H9 (cell line): Measurements from ENCODE around the gene FCF1. TPM values are rescaled to one million over a fixed set of nuclear protein-coding genes. Genes with fewer than 3 reads are reported as not detected.

Source experiments
- DNase-seq: peaks from one replicate; pipeline ENCODE4 v3.0.0-alpha.2; 2017
- H2AFZ ChIP-seq: one replicate; pipeline ENCODE4 v1.6.1; 2013; ENCODE audit warnings: mild to moderate bottlenecking, low read length, control low read depth, moderate library complexity
- H2AK5ac ChIP-seq: 2 replicates; pipeline ENCODE4 v1.6.1; 2013; ENCODE audit warnings: low read length, control low read depth, mixed read lengths; ENCODE audit not compliant: insufficient read length
- H2BK120ac ChIP-seq: one replicate; pipeline ENCODE4 v1.6.1; 2013; ENCODE audit warnings: low read depth, mild to moderate bottlenecking, low read length, control low read depth, inconsistent platforms; ENCODE audit not compliant: poor library complexity, severe bottlenecking
- H2BK12ac ChIP-seq: 2 replicates; pipeline ENCODE4 v1.6.1; 2013; ENCODE audit warnings: low read length, control low read depth, mixed read lengths, low read depth; ENCODE audit not compliant: insufficient read length
- H2BK15ac ChIP-seq: 2 replicates; pipeline ENCODE4 v1.6.1; 2013; ENCODE audit warnings: low read depth, low read length, control low read depth
- H2BK20ac ChIP-seq: one replicate; pipeline ENCODE4 v1.6.1; 2013; ENCODE audit warnings: low read depth, mild to moderate bottlenecking, low read length, control low read depth, inconsistent platforms; ENCODE audit not compliant: poor library complexity, severe bottlenecking
- H2BK5ac ChIP-seq: 2 replicates; pipeline ENCODE4 v1.6.1; 2013; ENCODE audit warnings: low read length, control low read depth, mixed read lengths; ENCODE audit not compliant: insufficient read length
- H3K14ac ChIP-seq: 2 replicates; pipeline ENCODE4 v1.6.1; 2013; ENCODE audit warnings: low read length, control low read depth; ENCODE audit not compliant: insufficient read depth
- H3K18ac ChIP-seq: 2 replicates; pipeline ENCODE4 v1.6.1; 2013; ENCODE audit warnings: low read depth, mild to moderate bottlenecking, mixed read lengths, low read length, control low read depth; ENCODE audit not compliant: insufficient read length
- H3K23ac ChIP-seq: 2 replicates; pipeline ENCODE4 v1.6.1; 2013; ENCODE audit warnings: low read length, control low read depth, mixed read lengths, low read depth; ENCODE audit not compliant: insufficient read length
- H3K23me2 ChIP-seq: 2 replicates; pipeline ENCODE4 v1.6.1; 2013; ENCODE audit warnings: low read depth, mild to moderate bottlenecking, mixed read lengths, low read length, control low read depth; ENCODE audit not compliant: insufficient read length, poor library complexity, severe bottlenecking
- H3K27ac ChIP-seq: 2 replicates; pipeline ENCODE4 v1.5.1; 2013; ENCODE audit warnings: low read length, control low read depth, mixed read lengths, low read depth; ENCODE audit not compliant: insufficient read length
- H3K27me3 ChIP-seq: 2 replicates; pipeline ENCODE4 v1.6.1; 2013; ENCODE audit warnings: low read length, control low read depth, inconsistent platforms; ENCODE audit not compliant: insufficient read depth
- H3K4ac ChIP-seq: 2 replicates; pipeline ENCODE4 v1.6.1; 2013; ENCODE audit warnings: low read depth, mild to moderate bottlenecking, control low read depth, inconsistent platforms, low read length, moderate library complexity
- H3K4me1 ChIP-seq: 2 replicates; pipeline ENCODE4 v1.6.1; 2013; ENCODE audit warnings: low read length, control low read depth, inconsistent platforms; ENCODE audit not compliant: insufficient read depth
- H3K4me2 ChIP-seq: 2 replicates; pipeline ENCODE4 v1.6.1; 2013; ENCODE audit warnings: low read length, control low read depth, mixed read lengths; ENCODE audit not compliant: insufficient read length, insufficient read depth
- H3K56ac ChIP-seq: 2 replicates; pipeline ENCODE4 v1.6.1; 2013; ENCODE audit warnings: low read depth, mild to moderate bottlenecking, mixed read lengths, low read length, control low read depth; ENCODE audit not compliant: insufficient read length
- H3K79me1 ChIP-seq: 2 replicates; pipeline ENCODE4 v1.6.1; 2013; ENCODE audit warnings: low read depth, mild to moderate bottlenecking, moderate library complexity, low read length, control low read depth, inconsistent platforms; ENCODE audit not compliant: insufficient read depth, poor library complexity, severe bottlenecking
- H3K79me2 ChIP-seq: 2 replicates; pipeline ENCODE4 v1.6.1; 2013; ENCODE audit warnings: low read length, control low read depth, inconsistent platforms; ENCODE audit not compliant: insufficient read depth
- H3K9ac ChIP-seq: 2 replicates; pipeline ENCODE4 v1.6.1; 2013; ENCODE audit warnings: low read length, control low read depth, mixed read lengths; ENCODE audit not compliant: insufficient read length; ENCODE audit errors: extremely low read depth
- H3K9me3 ChIP-seq: one replicate; pipeline ENCODE4 v1.6.1; 2013; ENCODE audit warnings: low read depth, low read length, inconsistent platforms; ENCODE audit not compliant: control insufficient read depth
- H3T11ph ChIP-seq: one replicate; pipeline ENCODE4 v1.6.1; 2013; ENCODE audit warnings: mild to moderate bottlenecking, low read length, control low read depth, inconsistent platforms
- H4K20me1 ChIP-seq: one replicate; pipeline ENCODE4 v1.6.1; 2013; ENCODE audit not compliant: control insufficient read depth, insufficient read length, insufficient read depth
- H4K5ac ChIP-seq: 2 replicates; pipeline ENCODE4 v1.6.1; 2013; ENCODE audit warnings: low read depth, mild to moderate bottlenecking, mixed read lengths, low read length, control low read depth; ENCODE audit not compliant: insufficient read length
- H4K8ac ChIP-seq: replicated peaks from 2 replicates; pipeline ENCODE4 v1.6.1; 2013; ENCODE audit warnings: low read length, control low read depth, mixed read lengths, low read depth; ENCODE audit not compliant: insufficient read length
- H4K91ac ChIP-seq: 2 replicates; pipeline ENCODE4 v1.6.1; 2013; ENCODE audit warnings: low read depth, mild to moderate bottlenecking, moderate library complexity, mixed read lengths, low read length, control low read depth; ENCODE audit not compliant: insufficient read length
- H3K27ac Mint-ChIP-seq, 3 experiments: 2 replicates in 2 of 3; 3 replicates in 1 of 3; pipeline ENCODE4 v1.8.0; 2020 to 2021; ENCODE audit warnings: mixed read lengths in 3 of 3, mild to moderate bottlenecking in 1 of 3, moderate library complexity in 1 of 3
- H3K27me3 Mint-ChIP-seq: 2 replicates; pipeline ENCODE4 v1.8.0; 2021; ENCODE audit warnings: low read depth, mild to moderate bottlenecking, moderate library complexity, mixed read lengths
- H3K36me3 Mint-ChIP-seq, 3 experiments: 2 replicates in 2 of 3; 3 replicates in 1 of 3; pipeline ENCODE4 v1.8.0; 2020 to 2021; ENCODE audit warnings: low read depth in 3 of 3, mixed read lengths in 3 of 3; ENCODE audit not compliant: insufficient read depth in 1 of 3
- H3K4me1 Mint-ChIP-seq, 2 experiments: 2 replicates each; pipeline ENCODE4 v1.8.0; 2020; ENCODE audit warnings: mixed read lengths in 2 of 2
- H3K4me3 Mint-ChIP-seq, 2 experiments: 2 replicates in 1 of 2; 3 replicates in 1 of 2; pipeline ENCODE4 v1.8.0; 2020 to 2021; ENCODE audit warnings: mild to moderate bottlenecking in 2 of 2, mixed read lengths in 2 of 2, moderate library complexity in 1 of 2
- H3K9me3 Mint-ChIP-seq, 2 experiments: 2 replicates in 1 of 2; 3 replicates in 1 of 2; pipeline ENCODE4 v1.8.0; 2020; ENCODE audit warnings: mild to moderate bottlenecking in 2 of 2, mixed read lengths in 2 of 2, moderate library complexity in 1 of 2
- WGBS: extraction: QIAGEN DNeasy Blood & Tissue Kit; methylation state at CpG from one replicate; pipeline ENCODE4 v1.1.7; 2013; ENCODE audit warnings: missing lambda C conversion rate, low lambda C conversion rate, mixed read lengths; ENCODE audit not compliant: insufficient read length; ENCODE audit errors: extremely low coverage; 5-methylcytosine and 5-hydroxymethylcytosine counted together
- total RNA-seq: library from RNA; stranded (reverse); gene quantifications from 2 replicates; pipeline ENCODE4 v1.2.1, GENCODE V29; 2021
- TF ChIP-seq, protein P1 (sequence below): fragments of 200-600 bp; sonication (generic); conservative IDR thresholded peaks from 3 replicates; pipeline ENCODE4 v1.8.0; 2021; ENCODE audit warnings: antibody characterized with exemption, mild to moderate bottlenecking

FCF1 gene
- total RNA-seq, 1 experiment from 2014 or later: 87.7 TPM

DNA sequence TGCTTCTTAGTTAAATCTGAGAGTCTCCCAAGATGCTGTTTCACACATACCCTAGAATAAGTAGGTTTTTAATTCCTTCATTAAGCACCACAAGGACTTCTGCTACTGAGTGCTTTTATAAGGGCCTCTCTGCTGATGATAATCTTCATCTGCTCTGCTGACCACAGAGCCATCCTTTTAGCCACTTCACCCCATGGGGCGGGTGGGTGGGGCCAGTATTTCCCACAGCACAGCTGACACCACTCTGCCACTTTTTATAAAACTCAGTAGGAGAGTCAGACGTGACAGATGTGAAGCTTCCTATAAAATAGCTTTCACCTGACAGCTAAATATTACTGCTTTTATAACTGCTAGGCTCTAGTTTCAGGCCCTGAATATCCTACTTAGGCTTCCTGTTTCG lies 20.3 kb downstream of the FCF1 start:
- Histone ChIP-seq H3K23me2 (no peaks in the 10 kb centered on the region), H3K79me1 (no peaks in the 10 kb centered on the region), H3K27ac (no peak overlapping the region), H3T11ph (no peak overlapping the region), H2BK15ac (no peak overlapping the region), H2BK20ac (no peak overlapping the region), H3K4ac (no peak overlapping the region), H3K9ac (no peak overlapping the region), H3K79me2 (no peaks in the 10 kb centered on the region), H4K8ac (no peak overlapping the region), H3K27me3 (no peaks in the 10 kb centered on the region), H2BK120ac (no peak overlapping the region), H3K4me2 (no peak overlapping the region), H4K91ac (no peak overlapping the region), H2BK12ac (no peak overlapping the region), H2AFZ (no peak overlapping the region), H3K14ac (no peak overlapping the region), H3K23ac (no peak overlapping the region), H3K56ac (no peak overlapping the region), H3K4me1 (no peaks in the 10 kb centered on the region), H3K18ac (no peak overlapping the region), H3K9me3 (no peaks in the 10 kb centered on the region), H4K5ac (no peak overlapping the region), H4K20me1 (no peaks in the 10 kb centered on the region), H2AK5ac (no peak overlapping the region), H2BK5ac (no peak overlapping the region)
- H3K9me3 Mint-ChIP-seq: no peaks in the 10 kb centered on the region
- no peak for DNase-seq
- peaks cover 7 to 49% (median 39%) of the 10 kb centered on the region in 3 experiments; a peak in 5 of 7 replicates for H3K36me3 Mint-ChIP-seq
- WGBS: no CpG with 5 or more reads among the region's 3 CpGs
- no peaks in the 10 kb centered on the region for H3K4me1 Mint-ChIP-seq
- no peak overlapping the region for H3K27ac Mint-ChIP-seq
- H3K4me3 Mint-ChIP-seq: no peak overlapping the region
- H3K27me3 Mint-ChIP-seq: no peaks in the 10 kb centered on the region
- TF ChIP-seq, protein P1, sequence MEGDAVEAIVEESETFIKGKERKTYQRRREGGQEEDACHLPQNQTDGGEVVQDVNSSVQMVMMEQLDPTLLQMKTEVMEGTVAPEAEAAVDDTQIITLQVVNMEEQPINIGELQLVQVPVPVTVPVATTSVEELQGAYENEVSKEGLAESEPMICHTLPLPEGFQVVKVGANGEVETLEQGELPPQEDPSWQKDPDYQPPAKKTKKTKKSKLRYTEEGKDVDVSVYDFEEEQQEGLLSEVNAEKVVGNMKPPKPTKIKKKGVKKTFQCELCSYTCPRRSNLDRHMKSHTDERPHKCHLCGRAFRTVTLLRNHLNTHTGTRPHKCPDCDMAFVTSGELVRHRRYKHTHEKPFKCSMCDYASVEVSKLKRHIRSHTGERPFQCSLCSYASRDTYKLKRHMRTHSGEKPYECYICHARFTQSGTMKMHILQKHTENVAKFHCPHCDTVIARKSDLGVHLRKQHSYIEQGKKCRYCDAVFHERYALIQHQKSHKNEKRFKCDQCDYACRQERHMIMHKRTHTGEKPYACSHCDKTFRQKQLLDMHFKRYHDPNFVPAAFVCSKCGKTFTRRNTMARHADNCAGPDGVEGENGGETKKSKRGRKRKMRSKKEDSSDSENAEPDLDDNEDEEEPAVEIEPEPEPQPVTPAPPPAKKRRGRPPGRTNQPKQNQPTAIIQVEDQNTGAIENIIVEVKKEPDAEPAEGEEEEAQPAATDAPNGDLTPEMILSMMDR: no peak
